GM12878 (cell line): ENCODE data around the gene SLC25A45. TPM values are rescaled to one million over a fixed set of nuclear protein-coding genes. Genes with fewer than 3 reads are reported as not detected.
A peak's percentile ranks its signal among the peaks of the same experiment; 100 is the strongest.

Experiments used
- ATAC-seq: fragments of 200-7000 bp; cut with Tn5 transposase; 3 replicates; pipeline ENCODE4 v1.9.1; 2020; ENCODE audit warnings: mild to moderate bottlenecking, moderate library complexity
- BruUV-seq: library from RNA; stranded (reverse); fragments of 400-500 nt; replicated peaks from 2 replicates; lab custom pipeline; 2021; lab: Mats Ljungman, UMichigan
- CTCF ChIA-PET: fragments of 300-600 bp; sonication (Branson Sonifier 250); formaldehyde crosslinking; extraction: SDS; loops from one replicate; lab custom pipeline; 2021; ENCODE audit warnings: inconsistent platforms; lab: Yijun Ruan, JAX
- POLR2A ChIA-PET: fragments of 350-600 bp; formaldehyde crosslinking; extraction: SDS; loops from one replicate; lab custom pipeline; 2021; ENCODE audit warnings: inconsistent platforms; lab: Charles Lee
- RAD21 ChIA-PET: fragments of 300-600 bp; sonication (Branson Sonifier 250); formaldehyde crosslinking; loops from one replicate; lab custom pipeline; 2023; ENCODE audit warnings: antibody characterized with exemption; ENCODE audit not compliant: unreplicated experiment; lab: Charles Lee
- SMC1A ChIA-PET: fragments of 300-600 bp; sonication (Branson Sonifier 250); formaldehyde crosslinking; loops from one replicate; lab custom pipeline; 2023; ENCODE audit not compliant: unreplicated experiment, uncharacterized antibody; lab: Charles Lee
- DNase-seq: peaks from one replicate; pipeline ENCODE4 v3.0.0-alpha.2; 2011; ENCODE audit warnings: low read depth, low spot score
- FAIRE-seq: peaks from 3 replicates; lab custom pipeline; 2011; peaks lifted over from hg19 to GRCh38; lab: Jason Lieb, UNC
- H2AFZ ChIP-seq: 2 replicates; pipeline ENCODE4 v1.6.0; 2011; ENCODE audit warnings: low read depth, low read length, control low read depth; ENCODE audit not compliant: control insufficient read depth
- H3K27ac ChIP-seq: 2 replicates; pipeline ENCODE4 v1.5.1; 2011; ENCODE audit warnings: control low read depth; ENCODE audit not compliant: control insufficient read depth, insufficient read depth
- H3K27me3 ChIP-seq, 2 experiments: replicated peaks in 1 of 2; 2 replicates each; pipeline versions ENCODE4 v1.6.0 to v1.6.1; 2011; ENCODE audit warnings: low read length in 1 of 2; ENCODE audit not compliant: control insufficient read depth in 2 of 2, insufficient read depth in 2 of 2
- H3K36me3 ChIP-seq, 2 experiments: 2 replicates each; pipeline ENCODE4 v1.5.1; 2011; ENCODE audit warnings: low read length in 1 of 2; ENCODE audit not compliant: control insufficient read depth in 2 of 2, insufficient read depth in 2 of 2
- H3K4me1 ChIP-seq: 2 replicates; pipeline ENCODE4 v1.6.1; 2011; ENCODE audit warnings: mild to moderate bottlenecking, low read length, moderate library complexity, mixed read lengths; ENCODE audit not compliant: control insufficient read depth, insufficient read depth
- H3K4me2 ChIP-seq: 2 replicates; pipeline ENCODE4 v1.6.0; 2011; ENCODE audit warnings: control low read depth; ENCODE audit not compliant: control insufficient read depth, insufficient read depth
- H3K4me3 ChIP-seq: fragments of 200-600 bp; sonication (generic); 2 replicates; pipeline ENCODE4 v1.5.1; 2016
- H3K79me2 ChIP-seq: 2 replicates; pipeline ENCODE4 v1.6.0; 2011; ENCODE audit warnings: low read length; ENCODE audit not compliant: control insufficient read depth, insufficient read depth
- H3K9ac ChIP-seq: 2 replicates; pipeline ENCODE4 v1.8.0; 2011; ENCODE audit warnings: low read length, control low read depth, mixed read lengths; ENCODE audit not compliant: control insufficient read depth, insufficient read depth
- H3K9me3 ChIP-seq: replicated peaks from 3 replicates; pipeline ENCODE4 v1.5.1; 2011; ENCODE audit warnings: mild to moderate bottlenecking, low read length; ENCODE audit not compliant: control insufficient read depth, insufficient read depth
- H4K20me1 ChIP-seq: 2 replicates; pipeline ENCODE4 v1.6.0; 2011; ENCODE audit not compliant: control insufficient read depth, insufficient read depth
- E2F8 ChIP-seq: fragments of 450-650 bp; IDR thresholded peaks from 2 replicates; pipeline ENCODE4 v1.6.1; 2018; ENCODE audit warnings: mild to moderate bottlenecking, low read depth, moderate library complexity; ENCODE audit not compliant: partially characterized antibody
- JUND ChIP-seq: IDR thresholded peaks from 2 replicates; pipeline ENCODE4 v1.6.1; 2012; ENCODE audit warnings: low read depth, mild to moderate bottlenecking, low read length, improper control_type of control experiment, moderate library complexity
- MLLT1 ChIP-seq: fragments of 450-650 bp; IDR thresholded peaks from 2 replicates; pipeline ENCODE4 v1.6.1; 2016; ENCODE audit warnings: mild to moderate bottlenecking
- MTA2 ChIP-seq: fragments of 450-650 bp; IDR thresholded peaks from 2 replicates; pipeline ENCODE4 v1.6.1; 2016; ENCODE audit warnings: low read depth, mild to moderate bottlenecking, moderate library complexity
- PRDM15 ChIP-seq: fragments of 450-650 bp; formaldehyde crosslinking; IDR thresholded peaks from 2 replicates; pipeline ENCODE4 v1.4.0; 2020; ENCODE audit warnings: mild to moderate bottlenecking, moderate library complexity
- RCOR1 ChIP-seq: conservative IDR thresholded peaks from 2 replicates; pipeline ENCODE4 v1.6.1; 2012; ENCODE audit warnings: low read depth, low read length, improper control_type of control experiment
- WRNIP1 ChIP-seq: IDR thresholded peaks from 2 replicates; pipeline ENCODE4 v1.6.1; 2011; ENCODE audit warnings: low read depth, low read length, improper control_type of control experiment, borderline replicate concordance
- ZNF592 ChIP-seq: fragments of 450-650 bp; IDR thresholded peaks from 2 replicates; pipeline ENCODE4 v1.6.1; 2017; ENCODE audit warnings: mild to moderate bottlenecking, moderate library complexity
- WGBS: methylation state at CpG from one replicate; pipeline ENCODE4 v1.1.6; 2016; ENCODE audit warnings: low lambda C conversion rate; ENCODE audit not compliant: insufficient replicate concordance, insufficient coverage; ENCODE audit errors: missing lambda C conversion rate; 5-methylcytosine and 5-hydroxymethylcytosine counted together
- in situ Hi-C: fragments of 300-500 bp; cut with MboI; formaldehyde crosslinking; loops from 9 replicates; pipeline ENCODE4 v1.14.3; 2018; ENCODE audit warnings: mixed read lengths
- intact Hi-C: fragments of 100-400 bp; cut with micrococcal nuclease; formaldehyde crosslinking; loops from one replicate; pipeline ENCODE4 v1.14.2; 2022; ENCODE audit not compliant: unreplicated experiment
- polyA plus RNA-seq, 11 experiments: library from polyadenylated mRNA; depleted of rRNA in 4 of 11; unstranded in 6 of 11; stranded (reverse) in 5 of 11; fragments of >200 nt; fragmentation: Nextera tagmentation in 4 of 11; fragmentation: Illumina TruSeq in 1 of 11; extraction: Ambion mirVana in 4 of 11; extraction: Trizol in 1 of 11; gene quantifications; 1 replicate in 1 of 11; 2 replicates in 10 of 11; pipeline versions ENCODE4 v1.2.1 to v1.2.3, GENCODE V29; 2011 to 2016; ENCODE audit warnings: inconsistent platforms in 2 of 11, missing spikeins in 2 of 11, low read depth in 1 of 11
- total RNA-seq, 4 experiments: library from RNA; depleted of rRNA in 3 of 4; stranded (reverse); fragments of >200 nt in 3 of 4; fragmentation: Illumina TruSeq in 1 of 4; extraction: Trizol in 1 of 4; gene quantifications; 2 replicates each; pipeline versions ENCODE4 v1.2.1 to v1.2.3, GENCODE V29; 2013 to 2021

Gene SLC25A45
- total and polyA plus RNA-seq, 10 of the 15 experiments (the other 5 are each of a cell fraction or from before 2014, with no cell fraction given) = 4.1 to 35.2 (median 20.3) TPM

GRCh38 chr11:65370659-65371049, 11.8 kb downstream of the SLC25A45 start (continued):
- TF ChIP-seq ZNF592 (no peak), RCOR1 (no peak), JUND (no peak)

- in situ Hi-C loops = loop anchor here (5.0 kb wide), 1 partner anchor 146 kb away; no protein-coding TSS in a partner anchor
- H3K4me2 ChIP-seq = no peak overlapping the region
- H3K9ac ChIP-seq = no peak overlapping the region
- no peaks in the 10 kb centered on the region for H3K79me2 ChIP-seq
- CTCF ChIA-PET = interaction anchor here (0.6 to 4.4 kb wide), 11 partner anchors 14 to 147 kb away, joined by 3 to 29 read pairs (median 4); no protein-coding TSS in a partner anchor
- WGBS = 1% methylated on average over 4 of the region's 4 CpGs
- H3K4me1 ChIP-seq = peaks cover 16% of the 10 kb centered on the region
- intact Hi-C loops = loop anchor here (1.0 to 5.0 kb wide), 3 partner anchors 51 to 144 kb away; no protein-coding TSS in a partner anchor
- H3K9me3 ChIP-seq = no peaks in the 10 kb centered on the region
- POLR2A ChIA-PET = no interaction called here
- H3K4me3 ChIP-seq = no peak overlapping the region
- DNase-seq (no peak), FAIRE-seq (no peak), ATAC-seq (peak; percentile 42)
- no peaks in the 10 kb centered on the region for H4K20me1 ChIP-seq
- H2AFZ ChIP-seq = peak overlapping the region; percentile 41
- no TSS peak for BruUV-seq
- SMC1A ChIA-PET = interaction anchor here (0.7 to 3.0 kb wide), 8 partner anchors 12 to 144 kb away, joined by 3 to 18 read pairs (median 5); partner anchors contain the start of gene FRMD8
- H3K27ac ChIP-seq = no peak overlapping the region
- no peaks in the 10 kb centered on the region; a peak in 1 of 4 replicates for H3K27me3 ChIP-seq
- H3K36me3 ChIP-seq = no peaks in the 10 kb centered on the region
- RAD21 ChIA-PET = interaction anchor here (1.0 to 1.9 kb wide), 5 partner anchors 15 to 144 kb away, joined by 5 to 10 read pairs (median 5); no protein-coding TSS in a partner anchor
- TF ChIP-seq MTA2 (no peak), WRNIP1 (no peak), E2F8 (no peak), MLLT1 (peak; percentile 40; the same call in 1 of the 2 replicates), PRDM15 (no peak)
Measured at GRCh38 chr11:65366340-65366773, 16.1 kb downstream of the SLC25A45 start.
